Chondrocyte (in vitro differentiated cells): ENCODE results near the gene COL5A1. TPM values are rescaled to one million over a fixed set of nuclear protein-coding genes. Genes with fewer than 3 reads are reported as not detected.
"Not testable (repeated sequence)": the region's sequence is repeated elsewhere in the genome, so short reads cannot be mapped to it uniquely, and the experiment has no call there.

ENCODE experiments used
- DNase-seq: peaks from one replicate; pipeline ENCODE4 v3.0.0; 2021; ENCODE audit warnings: mixed read lengths, low spot score
- H3K27ac Mint-ChIP-seq: one replicate; pipeline ENCODE4 v1.8.0; 2021; ENCODE audit warnings: mild to moderate bottlenecking, moderate library complexity, mixed read lengths; ENCODE audit not compliant: unreplicated experiment
- H3K27me3 Mint-ChIP-seq: 2 replicates; pipeline ENCODE4 v1.8.0; 2021; ENCODE audit warnings: low read depth, mixed read lengths
- H3K36me3 Mint-ChIP-seq: 2 replicates; pipeline ENCODE4 v1.8.0; 2021; ENCODE audit warnings: low read depth, mixed read lengths
- H3K4me1 Mint-ChIP-seq: 2 replicates; pipeline ENCODE4 v1.8.0; 2021; ENCODE audit warnings: low read depth, mild to moderate bottlenecking, mixed read lengths
- H3K4me3 Mint-ChIP-seq: one replicate; pipeline ENCODE4 v1.8.0; 2021; ENCODE audit warnings: mild to moderate bottlenecking, moderate library complexity, mixed read lengths; ENCODE audit not compliant: unreplicated experiment
- H3K9me3 Mint-ChIP-seq: 2 replicates; pipeline ENCODE4 v1.8.0; 2021; ENCODE audit warnings: low read depth, mixed read lengths
- total RNA-seq: library from RNA; stranded (reverse); gene quantifications from 3 replicates; pipeline ENCODE4 v1.2.1, GENCODE V29; 2021
- TF ChIP-seq, protein P1 (sequence below): fragments of 200-600 bp; sonication (generic); IDR thresholded peaks from 2 replicates; pipeline ENCODE4 v1.5.0; 2021; ENCODE audit warnings: antibody characterized with exemption, mild to moderate bottlenecking, moderate library complexity

The COL5A1 gene
- total RNA-seq, 1 donor from 2014 or later: 2,235 TPM

DNA sequence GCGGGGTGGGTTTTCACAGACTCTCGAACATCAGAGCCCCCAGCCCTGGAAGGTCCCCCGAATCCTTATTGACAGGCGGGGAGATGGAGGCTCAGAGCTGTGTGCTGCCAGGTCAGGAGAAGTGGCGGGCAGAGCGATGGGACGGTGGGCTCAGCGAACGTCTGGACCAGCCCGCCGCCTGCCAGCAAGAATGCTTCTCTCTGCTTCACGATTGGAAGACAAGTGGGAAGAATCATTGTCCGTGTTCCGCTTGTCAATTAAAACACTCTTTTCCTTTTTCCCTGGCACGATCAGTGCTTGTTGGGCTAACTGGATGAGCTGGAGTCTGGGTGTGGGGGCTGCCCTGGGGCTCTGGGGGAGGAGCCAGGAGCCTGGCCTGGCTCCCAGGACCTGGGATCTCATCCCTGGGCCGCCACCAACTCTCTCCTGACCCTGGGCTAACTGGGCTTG is 1.6 kb downstream of the COL5A1 start:
- no peaks in the 10 kb centered on the region for H3K27me3 Mint-ChIP-seq
- H3K4me3 Mint-ChIP-seq: peak overlapping the region; percentile 95
- H3K9me3 Mint-ChIP-seq: no peaks in the 10 kb centered on the region
- H3K4me1 Mint-ChIP-seq: peaks cover 52% of the 10 kb centered on the region
- peaks cover 33% of the 10 kb centered on the region for H3K36me3 Mint-ChIP-seq
- no peak for DNase-seq
- TF ChIP-seq, protein P1, sequence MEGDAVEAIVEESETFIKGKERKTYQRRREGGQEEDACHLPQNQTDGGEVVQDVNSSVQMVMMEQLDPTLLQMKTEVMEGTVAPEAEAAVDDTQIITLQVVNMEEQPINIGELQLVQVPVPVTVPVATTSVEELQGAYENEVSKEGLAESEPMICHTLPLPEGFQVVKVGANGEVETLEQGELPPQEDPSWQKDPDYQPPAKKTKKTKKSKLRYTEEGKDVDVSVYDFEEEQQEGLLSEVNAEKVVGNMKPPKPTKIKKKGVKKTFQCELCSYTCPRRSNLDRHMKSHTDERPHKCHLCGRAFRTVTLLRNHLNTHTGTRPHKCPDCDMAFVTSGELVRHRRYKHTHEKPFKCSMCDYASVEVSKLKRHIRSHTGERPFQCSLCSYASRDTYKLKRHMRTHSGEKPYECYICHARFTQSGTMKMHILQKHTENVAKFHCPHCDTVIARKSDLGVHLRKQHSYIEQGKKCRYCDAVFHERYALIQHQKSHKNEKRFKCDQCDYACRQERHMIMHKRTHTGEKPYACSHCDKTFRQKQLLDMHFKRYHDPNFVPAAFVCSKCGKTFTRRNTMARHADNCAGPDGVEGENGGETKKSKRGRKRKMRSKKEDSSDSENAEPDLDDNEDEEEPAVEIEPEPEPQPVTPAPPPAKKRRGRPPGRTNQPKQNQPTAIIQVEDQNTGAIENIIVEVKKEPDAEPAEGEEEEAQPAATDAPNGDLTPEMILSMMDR: no peak
- peak overlapping the region; percentile 90 for H3K27ac Mint-ChIP-seq

DNA sequence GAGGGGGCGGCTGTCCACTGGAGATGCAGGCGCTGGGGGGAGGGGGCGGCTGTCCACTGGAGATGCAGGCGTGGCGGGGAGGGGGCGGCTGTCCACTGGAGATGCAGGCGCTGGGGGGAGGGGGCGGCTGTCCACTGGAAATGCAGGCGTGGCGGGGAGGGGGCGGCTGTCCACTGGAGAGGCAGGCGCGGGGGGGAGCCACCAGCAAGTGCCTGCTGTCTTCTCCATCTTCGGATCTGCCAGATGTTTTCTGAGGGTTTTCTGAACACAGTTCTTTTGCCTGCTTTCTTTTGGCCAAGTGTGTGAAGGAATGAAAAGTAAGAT is 2.8 kb downstream of the COL5A1 start:
- peaks cover 38% of the 10 kb centered on the region for H3K36me3 Mint-ChIP-seq
- peaks cover 61% of the 10 kb centered on the region for H3K4me1 Mint-ChIP-seq
- not testable (repeated sequence) for DNase-seq, H3K27me3 Mint-ChIP-seq, H3K9me3 Mint-ChIP-seq
- H3K4me3 Mint-ChIP-seq: peak overlapping the region; percentile 86
- peak overlapping the region; percentile 95 for H3K27ac Mint-ChIP-seq

GRCh38 chr9:134644725-134645606 is 3.4 kb downstream of the COL5A1 start:
- Mint-ChIP-seq H3K36me3 (peaks cover 42% of the 10 kb centered on the region), H3K4me1 (peaks cover 62% of the 10 kb centered on the region), H3K9me3 (no peaks in the 10 kb centered on the region), H3K4me3 (peak overlapping the region; percentile 86), H3K27ac (peak overlapping the region; percentile 95), H3K27me3 (no peaks in the 10 kb centered on the region)
- TF ChIP-seq, protein P1: no peak
- no peak for DNase-seq

DNA sequence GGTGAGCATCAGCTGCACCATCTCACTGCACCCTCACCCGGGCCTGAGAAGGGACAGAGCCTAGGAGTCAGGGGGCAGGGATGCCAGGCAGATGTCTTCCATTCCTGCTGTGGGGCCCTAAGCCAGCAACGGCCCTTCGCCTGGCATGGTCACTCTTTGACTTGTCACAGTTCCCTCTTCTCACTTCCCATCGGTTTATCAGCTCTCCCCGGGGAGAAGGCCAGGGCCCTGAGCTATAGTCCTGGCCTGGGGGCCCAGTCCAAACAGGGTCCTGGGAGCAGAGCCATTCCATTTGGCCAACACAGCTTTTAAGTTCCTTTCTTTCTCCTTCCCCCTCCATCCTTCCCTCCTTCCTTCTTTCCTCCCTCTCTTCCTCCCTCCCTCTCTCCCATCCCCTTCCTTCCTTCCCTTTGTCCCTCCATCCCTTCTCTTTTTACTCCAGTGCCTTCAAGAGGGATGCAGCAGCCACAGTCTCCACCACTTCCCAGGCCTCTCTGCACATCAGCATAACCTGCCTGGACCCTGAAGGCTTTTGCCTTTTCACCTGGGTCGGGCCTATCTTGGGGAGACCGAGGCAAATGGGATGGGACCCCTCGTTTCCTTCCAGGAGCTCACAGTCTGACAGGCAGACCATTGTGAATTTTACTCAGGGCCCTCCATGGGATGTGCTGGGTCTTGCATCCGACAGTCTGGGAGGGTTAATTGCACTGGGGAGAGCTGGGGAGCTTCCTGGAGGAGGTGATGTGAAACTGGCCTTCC is 4.2 kb downstream of the COL5A1 start:
- TF ChIP-seq, protein P1: no peak
- DNase-seq: no peak
- Mint-ChIP-seq H3K36me3 (peaks cover 46% of the 10 kb centered on the region), H3K27ac (peak overlapping the region; percentile 95), H3K4me3 (peak overlapping the region; percentile 86), H3K4me1 (peaks cover 61% of the 10 kb centered on the region), H3K27me3 (no peaks in the 10 kb centered on the region), H3K9me3 (no peaks in the 10 kb centered on the region)

DNA sequence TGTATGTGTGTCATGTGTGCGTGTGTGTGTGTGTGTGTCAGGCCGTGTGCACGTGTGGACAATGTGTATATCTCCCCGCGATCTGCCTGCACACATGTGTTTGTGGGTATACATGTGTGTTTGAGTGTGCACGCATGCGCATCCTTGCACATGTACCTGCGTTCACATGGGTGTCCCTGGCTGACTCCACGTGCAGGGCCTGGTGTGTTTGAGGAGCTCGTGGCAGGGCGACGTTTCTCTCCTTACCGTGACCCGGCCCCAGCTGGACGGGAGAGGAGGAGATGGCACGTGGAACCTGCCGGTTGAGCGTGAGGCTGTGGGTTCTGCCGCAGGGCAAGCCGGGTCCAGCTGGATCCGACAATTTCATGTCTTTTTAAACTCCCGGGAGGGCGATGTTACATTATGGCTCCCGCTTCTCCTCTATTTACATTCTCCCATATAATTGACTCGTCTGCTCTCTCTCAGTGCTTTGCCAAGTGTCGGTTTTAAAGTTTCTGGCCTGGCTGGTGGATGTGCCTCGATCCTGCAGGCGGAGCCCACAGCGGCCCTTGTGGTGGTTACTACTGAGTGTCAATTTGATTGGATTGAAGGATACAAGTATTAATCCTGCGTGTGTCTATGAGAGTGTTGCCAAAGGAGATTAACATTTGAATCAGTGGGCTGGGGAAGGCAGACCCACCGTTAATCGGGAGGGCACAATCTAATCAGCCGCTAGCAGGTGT is 5.9 kb downstream of the COL5A1 start:
- Mint-ChIP-seq H3K27ac (peak overlapping the region; percentile 89), H3K4me1 (peaks cover 73% of the 10 kb centered on the region), H3K27me3 (no peaks in the 10 kb centered on the region), H3K4me3 (peak overlapping the region; percentile 86), H3K9me3 (no peaks in the 10 kb centered on the region), H3K36me3 (peaks cover 52% of the 10 kb centered on the region)
- TF ChIP-seq, protein P1: no peak
- no peak for DNase-seq
